RWPE2 (cell line): ENCODE data around the gene KAZN.
A peak's percentile ranks its signal among the peaks of the same experiment; 100 is the strongest.

Experiments
- ATAC-seq: fragments of 200-7000 bp; cut with Tn5 transposase; 3 replicates; pipeline ENCODE4 v1.9.1; 2021; ENCODE audit warnings: low read depth
- DNase-seq: peaks from one replicate; pipeline ENCODE4 v3.0.0-alpha.2; 2020; ENCODE audit warnings: low spot score
- H3K27ac ChIP-seq: fragments of 450-650 bp; 2 replicates; pipeline ENCODE4 v1.5.1; 2017; ENCODE audit warnings: mild to moderate bottlenecking; ENCODE audit not compliant: poor library complexity, severe bottlenecking
- H3K27me3 ChIP-seq: fragments of 250-450 bp; sonication (Bioruptor Pico); 2 replicates; pipeline ENCODE4 v1.5.1; 2021; ENCODE audit warnings: mild to moderate bottlenecking, moderate library complexity; ENCODE audit not compliant: insufficient read depth, poor library complexity, severe bottlenecking
- H3K36me3 ChIP-seq: fragments of 250-450 bp; sonication (Bioruptor Pico); 2 replicates; pipeline ENCODE4 v1.5.1; 2020; ENCODE audit warnings: low read depth, mild to moderate bottlenecking, moderate library complexity
- H3K4me1 ChIP-seq: fragments of 250-450 bp; sonication (Bioruptor Pico); 2 replicates; pipeline ENCODE4 v1.5.1; 2021; ENCODE audit warnings: mild to moderate bottlenecking, moderate library complexity; ENCODE audit not compliant: insufficient read depth, poor library complexity, severe bottlenecking
- H3K4me3 ChIP-seq: fragments of 250-450 bp; sonication (Bioruptor Pico); 2 replicates; pipeline ENCODE4 v1.5.1; 2021; ENCODE audit warnings: mild to moderate bottlenecking, moderate library complexity; ENCODE audit not compliant: severe bottlenecking
- H3K9me3 ChIP-seq: fragments of 250-450 bp; sonication (Bioruptor Pico); 2 replicates; pipeline ENCODE4 v1.5.1; 2021; ENCODE audit warnings: mild to moderate bottlenecking, moderate library complexity; ENCODE audit not compliant: severe bottlenecking
- CTCF ChIP-seq: fragments of 450-650 bp; IDR thresholded peaks from one replicate; pipeline ENCODE4 v1.5.1; 2017; ENCODE audit warnings: mild to moderate bottlenecking, moderate library complexity; ENCODE audit not compliant: poor library complexity, severe bottlenecking

The KAZN gene

GRCh38 chr1:14697353-14697752 lies 98.9 kb downstream of the KAZN start:
- no peak for DNase-seq
- Histone ChIP-seq H3K27me3 (no peaks in the 10 kb centered on the region), H3K9me3 (no peaks in the 10 kb centered on the region), H3K4me3 (no peak overlapping the region), H3K4me1 (no peaks in the 10 kb centered on the region), H3K36me3 (no peaks in the 10 kb centered on the region), H3K27ac (no peak overlapping the region)
- no peak for TF ChIP-seq CTCF
- ATAC-seq, result no peak

GRCh38 chr1:14698314-14698713 lies 99.8 kb downstream of the KAZN start:
- no peak for TF ChIP-seq CTCF
- DNase-seq, result no peak
- no peaks in the 10 kb centered on the region for H3K9me3 ChIP-seq

DNA sequence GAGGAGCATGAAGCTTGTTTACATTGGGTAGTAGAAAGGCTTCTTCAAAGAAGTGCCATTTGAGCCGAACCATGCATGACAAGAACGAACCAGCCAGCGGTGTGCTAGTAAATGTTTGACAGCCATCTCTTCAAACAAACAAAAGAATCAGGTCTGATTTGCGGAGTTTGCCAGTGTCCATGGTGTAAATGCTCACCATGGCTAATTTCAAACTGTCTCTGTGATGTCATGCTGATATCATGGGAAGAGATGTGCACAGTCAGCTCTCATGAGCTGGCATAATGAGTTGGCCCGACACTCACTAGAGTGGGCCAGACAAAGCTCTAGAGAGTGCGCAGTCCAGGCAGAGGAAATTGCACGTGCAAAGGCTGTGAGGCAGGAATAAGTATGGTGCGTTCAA lies 101.1 kb downstream of the KAZN start:
- Histone ChIP-seq H3K36me3 (no peaks in the 10 kb centered on the region), H3K4me3 (no peak overlapping the region), H3K27me3 (no peaks in the 10 kb centered on the region), H3K9me3 (no peaks in the 10 kb centered on the region), H3K27ac (no peak overlapping the region), H3K4me1 (no peaks in the 10 kb centered on the region)
- TF ChIP-seq CTCF, result no peak
- DNase-seq, result no peak
- no peak for ATAC-seq

More at GRCh38 chr1:14698314-14698713, 99.8 kb downstream of the KAZN start:
- Histone ChIP-seq H3K36me3 (no peaks in the 10 kb centered on the region), H3K4me3 (no peak overlapping the region), H3K27ac (no peak overlapping the region), H3K27me3 (no peaks in the 10 kb centered on the region), H3K4me1 (no peaks in the 10 kb centered on the region)
- no peak for ATAC-seq

GRCh38 chr1:14704846-14705245 lies 106.4 kb downstream of the KAZN start:
- no peak overlapping the region for H3K4me3 ChIP-seq
- H3K27me3 ChIP-seq, result no peaks in the 10 kb centered on the region
- no peak for DNase-seq
- H3K36me3 ChIP-seq, result no peaks in the 10 kb centered on the region
- peak; percentile 46; the same call in 2 of the 3 replicates for ATAC-seq
- no peak overlapping the region for H3K27ac ChIP-seq
- H3K9me3 ChIP-seq, result no peaks in the 10 kb centered on the region
- no peak for TF ChIP-seq CTCF
- H3K4me1 ChIP-seq, result no peaks in the 10 kb centered on the region

DNA sequence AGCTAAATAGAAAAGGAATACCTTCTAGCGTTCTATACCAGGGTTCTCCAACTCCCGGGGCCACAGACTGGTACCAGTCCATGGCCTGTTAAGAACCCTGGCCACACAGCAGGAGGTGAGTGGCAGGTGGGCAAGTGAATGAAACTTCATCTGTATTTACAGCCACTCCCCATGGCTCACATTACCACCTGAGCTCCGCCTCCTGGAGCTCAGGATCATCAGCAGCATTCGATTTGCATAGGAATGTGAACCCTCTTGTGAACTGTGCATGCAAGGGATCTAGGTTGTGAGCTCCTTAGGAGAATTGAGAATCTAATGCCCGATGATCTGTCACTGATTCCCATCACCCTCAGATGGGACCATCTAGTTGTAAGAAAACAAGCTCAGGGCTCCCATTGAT lies 107.3 kb downstream of the KAZN start:
- DNase-seq (no peak), ATAC-seq (no peak)
- H3K27me3 ChIP-seq, result no peaks in the 10 kb centered on the region
- no peaks in the 10 kb centered on the region for H3K9me3 ChIP-seq
- no peaks in the 10 kb centered on the region for H3K4me1 ChIP-seq
- no peak for TF ChIP-seq CTCF
- H3K27ac ChIP-seq, result no peak overlapping the region
- no peak overlapping the region for H3K4me3 ChIP-seq
- H3K36me3 ChIP-seq, result no peaks in the 10 kb centered on the region
